Measurements from ENCODE around the gene DYNLT2.
"Not testable (repeated sequence)": the region's sequence is repeated elsewhere in the genome, so short reads cannot be mapped to it uniquely, and the experiment has no call there.

Gene DYNLT2

GRCh38 chr6:169783401-169783800 lies 32.0 kb upstream of the DYNLT2 start:
- DNase-seq: no peak

DNA sequence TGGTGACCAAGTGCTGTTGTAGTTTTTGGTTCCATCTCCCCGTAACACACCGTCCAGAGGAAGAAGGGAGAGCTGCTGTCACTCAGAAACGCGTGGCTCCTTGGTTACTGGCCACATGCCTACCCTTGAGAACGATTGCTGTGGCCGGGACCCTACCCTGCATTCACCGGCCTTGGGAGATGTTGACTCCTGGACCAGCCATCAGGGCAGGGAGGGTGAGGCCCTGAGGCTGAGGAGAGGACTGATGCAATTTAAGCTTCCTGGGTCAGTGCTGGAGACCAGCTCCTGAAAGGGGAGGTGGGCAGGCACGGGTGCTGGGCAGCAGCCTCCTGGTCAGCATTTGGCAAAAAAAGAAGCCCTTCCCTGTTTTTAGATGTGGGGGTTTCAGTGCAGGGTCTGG lies 31.6 kb upstream of the DYNLT2 start:
- DNase-seq: no peak

GRCh38 chr6:169780571-169781091 lies 29.3 kb upstream of the DYNLT2 start:
- DNase-seq: no peak

GRCh38 chr6:169779896-169780295 lies 28.5 kb upstream of the DYNLT2 start:
- no peak for DNase-seq

DNA sequence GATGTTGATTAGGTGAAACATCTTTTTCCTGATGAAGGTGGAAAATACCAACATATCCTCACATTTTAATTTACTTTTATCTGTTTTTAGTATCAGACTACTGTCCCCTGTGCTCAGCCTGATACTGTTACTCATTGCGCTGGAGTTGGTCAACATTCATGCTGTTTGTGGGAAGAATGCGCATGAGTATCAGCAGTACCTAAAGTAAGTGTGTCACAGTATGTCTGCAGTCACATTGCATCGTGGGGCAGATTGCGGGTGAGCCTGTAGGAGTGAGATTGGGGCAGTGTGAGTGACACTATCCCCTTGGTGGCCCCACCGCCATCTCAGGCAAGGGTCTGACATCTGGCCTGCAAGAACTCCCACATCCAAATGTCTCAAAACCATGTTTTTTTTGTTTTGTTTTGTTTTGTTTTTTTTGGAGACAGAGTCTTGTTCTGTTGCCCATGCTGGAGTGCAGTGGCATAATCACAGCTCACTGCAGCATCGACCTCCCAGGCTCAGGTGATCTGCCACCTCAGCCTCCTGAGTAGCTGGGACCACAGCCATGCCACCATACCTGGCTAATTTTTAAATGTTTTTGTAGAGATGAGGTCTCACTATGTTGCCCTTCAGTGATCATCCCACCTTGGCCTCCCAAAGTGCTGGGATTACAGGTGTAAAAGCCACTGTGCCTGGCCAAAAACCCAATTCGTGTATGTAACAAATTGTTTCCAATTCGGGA lies 27.9 kb upstream of the DYNLT2 start:
- DNase-seq: no peak

GRCh38 chr6:169778646-169779045 lies 27.3 kb upstream of the DYNLT2 start:
- no peak for DNase-seq

- DNase-seq: no peak
Observed at GRCh38 chr6:169777896-169778295, 26.5 kb upstream of the DYNLT2 start.

GRCh38 chr6:169776379-169776778 lies 25.0 kb upstream of the DYNLT2 start:
- DNase-seq: no peak

- no peak for DNase-seq
Observed at GRCh38 chr6:169775321-169775720, 23.9 kb upstream of the DYNLT2 start.

- DNase-seq: no peak
Observed at GRCh38 chr6:169774347-169774746, 23.0 kb upstream of the DYNLT2 start.

DNA sequence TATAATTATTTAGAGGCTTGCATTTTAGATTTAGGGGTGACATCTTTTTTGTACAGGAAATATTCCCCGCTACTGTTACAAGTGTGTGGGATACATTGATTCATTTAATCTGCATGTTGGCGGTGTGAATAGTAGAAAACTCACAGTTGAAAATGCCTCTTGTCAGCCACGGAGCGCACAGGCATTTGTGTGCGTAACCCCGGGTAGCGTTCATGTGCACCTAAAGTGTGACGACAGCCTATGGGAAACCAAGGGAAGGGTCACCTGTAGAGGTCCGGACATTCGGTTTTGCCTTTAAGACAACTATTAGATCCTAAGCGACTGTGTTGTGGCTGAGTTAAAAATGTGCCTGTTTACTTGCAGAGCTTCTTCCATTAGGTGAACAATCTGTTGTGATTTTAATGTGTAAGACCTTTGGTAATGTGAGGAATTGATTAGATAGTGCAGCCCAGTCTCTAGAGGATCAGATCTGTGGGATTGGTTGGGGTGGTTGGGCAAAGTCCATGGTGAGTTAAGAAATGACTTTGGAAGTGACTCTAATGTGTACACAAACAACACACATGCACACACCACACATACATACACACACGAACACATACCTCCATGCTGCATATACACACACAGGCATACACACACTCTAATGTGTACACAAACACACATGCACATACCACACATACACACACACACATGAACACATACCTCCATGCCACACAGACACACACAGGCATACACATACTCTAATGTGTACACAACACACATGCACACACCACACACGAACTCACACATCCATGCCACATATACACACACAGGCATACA lies 15.8 kb upstream of the DYNLT2 start:
- no peak for DNase-seq

GRCh38 chr6:169766232-169766631 lies 14.9 kb upstream of the DYNLT2 start:
- DNase-seq: no peak

DNA sequence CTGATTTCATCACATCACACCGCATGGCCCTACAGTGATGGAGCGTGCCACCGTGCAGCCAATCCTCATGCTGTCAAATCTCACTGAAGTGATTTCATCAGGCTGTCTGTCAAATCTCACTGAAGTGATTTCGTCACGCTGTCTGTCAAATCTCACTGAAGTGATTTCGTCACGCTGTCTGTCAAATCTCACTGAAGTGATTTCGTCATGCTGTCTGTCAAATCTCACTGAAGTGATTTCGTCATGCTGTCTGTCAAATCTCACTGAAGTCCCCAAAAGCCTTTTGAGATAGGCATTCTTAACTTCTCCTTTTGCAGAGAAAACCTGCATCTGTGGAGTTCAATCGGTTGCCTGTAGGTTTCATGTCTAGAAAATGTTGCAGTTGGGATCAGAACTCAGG lies 14.4 kb upstream of the DYNLT2 start:
- DNase-seq: not testable (repeated sequence)

- DNase-seq: no peak
Observed at GRCh38 chr6:169763881-169764280, 12.5 kb upstream of the DYNLT2 start.

GRCh38 chr6:169763308-169763707 lies 11.9 kb upstream of the DYNLT2 start:
- DNase-seq: no peak

- no peak for DNase-seq
Observed at GRCh38 chr6:169755162-169755561, 3.8 kb upstream of the DYNLT2 start.

DNA sequence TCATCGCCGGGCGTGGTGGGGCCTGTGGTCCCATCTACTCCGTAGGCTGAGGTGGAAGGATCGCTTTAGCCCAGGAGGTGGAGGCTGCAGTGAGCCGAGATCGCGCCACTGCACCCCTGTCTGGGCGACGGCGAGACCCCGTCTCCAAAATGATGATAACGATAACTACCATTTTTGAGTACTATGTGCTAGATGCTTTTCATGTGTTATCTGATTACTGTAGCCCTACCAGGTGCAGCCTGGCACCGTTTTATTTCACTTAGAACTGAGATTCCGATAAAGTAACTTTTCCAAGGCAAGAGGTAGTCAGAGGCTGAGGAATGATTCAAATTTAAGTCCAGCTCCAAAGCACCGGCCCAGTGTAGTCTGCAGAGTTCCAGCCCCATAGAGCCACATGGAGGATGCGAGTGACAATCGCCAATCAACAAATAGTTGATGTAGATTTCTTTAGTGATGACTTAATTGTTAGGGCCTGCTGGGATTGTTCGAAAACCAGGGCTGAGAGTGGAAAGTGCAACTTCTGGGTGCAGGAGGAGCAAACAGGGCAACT lies 777 bp upstream of the DYNLT2 start:
- DNase-seq: no peak

DNA sequence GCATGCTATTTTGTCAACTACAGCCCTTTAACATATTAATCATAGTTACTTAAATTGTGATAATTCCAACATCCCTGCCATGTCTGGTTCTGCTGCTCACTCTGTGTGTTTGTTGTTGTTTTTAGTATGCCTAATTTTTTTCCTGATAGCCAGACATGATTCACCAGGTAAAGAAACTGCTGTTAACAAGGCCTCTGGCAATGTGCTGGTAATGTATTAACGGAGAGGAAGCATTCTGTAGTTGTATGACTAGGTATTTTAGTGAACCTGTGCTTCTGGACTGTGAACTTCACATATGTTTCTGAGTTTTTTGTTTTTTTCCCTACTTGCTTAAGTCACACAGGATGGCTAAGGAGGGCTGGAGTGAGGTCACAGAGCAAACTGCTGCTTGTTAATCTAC lies 4.8 kb downstream of the DYNLT2 start:
- DNase-seq: no peak

DNA sequence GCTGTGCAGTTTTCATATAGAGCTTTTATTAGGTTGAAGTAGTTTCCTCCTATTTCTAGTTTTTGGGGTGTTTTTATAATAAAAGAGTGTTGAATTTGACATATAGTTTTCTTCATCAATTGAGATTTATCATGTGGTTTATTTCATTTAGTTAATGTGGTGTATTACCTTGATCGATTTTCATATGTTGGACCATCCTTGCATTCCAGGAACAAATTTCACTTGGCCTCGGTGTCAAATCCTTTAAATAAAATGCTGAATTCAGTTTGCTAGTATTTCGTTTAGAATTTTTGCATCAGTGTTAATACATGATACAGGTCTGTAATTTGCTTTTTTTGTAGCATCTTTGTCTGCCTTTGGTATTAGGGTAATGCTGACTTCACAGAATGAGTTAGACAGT lies 6.0 kb downstream of the DYNLT2 start:
- no peak for DNase-seq

GRCh38 chr6:169741344-169741743 lies 10.0 kb downstream of the DYNLT2 start:
- DNase-seq: no peak

DNA sequence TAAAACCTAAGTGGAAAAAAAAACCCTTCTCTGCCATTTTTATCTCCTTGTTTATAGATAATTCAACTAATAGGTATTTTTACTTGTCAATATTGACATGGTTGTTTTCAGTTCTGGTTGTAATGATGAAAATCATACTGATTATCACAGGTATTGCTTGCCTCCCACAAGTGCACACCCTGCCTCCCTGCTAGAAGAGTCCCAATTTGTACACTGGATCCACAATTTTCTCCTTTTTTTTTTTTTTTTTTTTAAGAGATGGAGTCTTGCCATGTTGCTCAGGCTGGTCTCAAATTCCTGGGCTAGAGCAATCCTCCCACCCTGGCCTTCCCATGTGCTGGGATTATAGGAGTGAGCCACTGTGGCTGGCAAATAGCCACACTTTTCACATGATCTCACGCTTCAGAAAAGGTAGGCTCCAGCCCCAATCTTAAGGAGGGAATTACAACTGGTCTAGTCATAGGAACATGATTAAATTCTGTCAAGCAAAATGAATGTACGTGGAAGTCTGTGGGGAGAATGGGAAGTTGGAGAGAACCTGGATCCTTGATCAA lies 12.3 kb downstream of the DYNLT2 start:
- DNase-seq: no peak

GRCh38 chr6:169738204-169738975 lies 13.0 kb downstream of the DYNLT2 start:
- no peak for DNase-seq

- DNase-seq: no peak
Observed at GRCh38 chr6:169729961-169730360, 21.4 kb downstream of the DYNLT2 start.

All from CD4-positive, alpha-beta T cell treated with Interleukin-6 for 4 hours (primary cell).